Vagina (tissue), 2 donors: ENCODE measurements around the gene ADAM33. TPM values are rescaled to one million over a fixed set of nuclear protein-coding genes. Genes with fewer than 3 reads are reported as not detected.

Experiments
- DNase-seq, 2 donors: peaks; one replicate each; pipeline ENCODE4 v3.0.0-alpha.2; 2017; ENCODE audit errors: extremely low spot score in 2 of 2
- H3K27ac ChIP-seq: fragments of 200-600 bp; sonication (generic); one replicate; pipeline ENCODE4 v1.5.1; 2019
- H3K27me3 ChIP-seq: fragments of 200-600 bp; sonication (generic); one replicate; pipeline ENCODE4 v1.5.1; 2019
- H3K36me3 ChIP-seq, 2 donors: fragments of 200-600 bp; sonication (generic); one replicate each; pipeline ENCODE4 v1.5.1; 2017 to 2019
- H3K4me1 ChIP-seq: fragments of 200-600 bp; sonication (generic); one replicate; pipeline ENCODE4 v1.5.1; 2019
- H3K4me3 ChIP-seq, 2 donors: fragments of 200-600 bp; sonication (generic); 1 replicate in 1 of 2; 2 replicates in 1 of 2; pipeline ENCODE4 v1.5.1; 2016 to 2019
- H3K9me3 ChIP-seq: fragments of 200-600 bp; sonication (generic); one replicate; pipeline ENCODE4 v1.5.1; 2019
- CTCF ChIP-seq, 3 experiments: fragments of 450-650 bp in 2 of 3; fragments of 200-600 bp in 1 of 3; sonication (generic) in 1 of 3; IDR thresholded peaks; one replicate each; pipeline ENCODE4 v1.5.1; 2017 to 2019; ENCODE audit warnings: antibody characterized with exemption in 3 of 3, mild to moderate bottlenecking in 2 of 3, moderate library complexity in 2 of 3
- POLR2A ChIP-seq, 2 donors: fragments of 450-650 bp; IDR thresholded peaks; one replicate each; pipeline ENCODE4 v1.6.1; 2017; ENCODE audit warnings: antibody characterized with exemption in 2 of 2, mild to moderate bottlenecking in 2 of 2, moderate library complexity in 2 of 2
- POLR2AphosphoS5 ChIP-seq, 2 donors: sonication (generic); formaldehyde crosslinking; IDR thresholded peaks; one replicate each; pipeline ENCODE4 v1.9.0; 2017; ENCODE audit warnings: antibody characterized with exemption in 2 of 2, mild to moderate bottlenecking in 2 of 2, low read depth in 1 of 2; ENCODE audit not compliant: insufficient read depth in 1 of 2
- intact Hi-C: fragments of 100-400 bp; cut with DNase I; formaldehyde crosslinking; loops from one replicate; pipeline ENCODE4 v1.15.1; 2023
- total RNA-seq: library from RNA; depleted of rRNA; stranded (reverse); fragments of >200 nt; gene quantifications from one replicate; pipeline ENCODE4 v1.2.3, GENCODE V29; 2016

ADAM33 gene
- total RNA-seq, 1 donor from 2014 or later, result 119 TPM

GRCh38 chr20:3648951-3649350 lies 32.9 kb downstream of the ADAM33 start:
- Histone ChIP-seq H3K27me3 (no peaks in the 10 kb centered on the region), H3K36me3 (peaks cover 0 to 14% of the 10 kb centered on the region in 2 donors), H3K4me3 (no peak overlapping the region), H3K27ac (no peak overlapping the region), H3K4me1 (no peaks in the 10 kb centered on the region), H3K9me3 (no peaks in the 10 kb centered on the region)
- TF ChIP-seq CTCF (IDR thresholded peaks at IDR 0.05) (no peak), POLR2AphosphoS5 (IDR thresholded peaks at IDR 0.05; ENCODE audit: insufficient read depth in 1 of 2, low read depth in 1 of 2) (no peak), POLR2A (IDR thresholded peaks at IDR 0.05) (no peak)
- intact Hi-C loops, result no loop called here
- DNase-seq, result no peak

- peaks cover 0 to 16% of the 10 kb centered on the region in 2 donors for H3K36me3 ChIP-seq
Measured at GRCh38 chr20:3647473-3647872, 34.3 kb downstream of the ADAM33 start.

GRCh38 chr20:3646651-3647050 lies 35.2 kb downstream of the ADAM33 start:
- Histone ChIP-seq H3K27ac (no peak overlapping the region), H3K4me1 (no peaks in the 10 kb centered on the region), H3K4me3 (no peak overlapping the region), H3K27me3 (no peaks in the 10 kb centered on the region), H3K36me3 (peaks cover 0 to 16% of the 10 kb centered on the region in 2 donors), H3K9me3 (no peaks in the 10 kb centered on the region)
- peak in 1 of 2 donors; percentile 67 for DNase-seq
- intact Hi-C loops, result no loop called here
- TF ChIP-seq CTCF (IDR thresholded peaks at IDR 0.05) (no peak), POLR2A (IDR thresholded peaks at IDR 0.05) (no peak), POLR2AphosphoS5 (IDR thresholded peaks at IDR 0.05; ENCODE audit: insufficient read depth in 1 of 2, low read depth in 1 of 2) (no peak)

More at GRCh38 chr20:3647473-3647872, 34.3 kb downstream of the ADAM33 start:
- H3K9me3 ChIP-seq, result no peaks in the 10 kb centered on the region
- intact Hi-C loops, result no loop called here
- H3K4me1 ChIP-seq, result no peaks in the 10 kb centered on the region
- no peaks in the 10 kb centered on the region for H3K27me3 ChIP-seq
- no peak for TF ChIP-seq POLR2AphosphoS5 (IDR thresholded peaks at IDR 0.05; ENCODE audit: insufficient read depth in 1 of 2, low read depth in 1 of 2)
- TF ChIP-seq POLR2A (IDR thresholded peaks at IDR 0.05), result no peak
- TF ChIP-seq CTCF (IDR thresholded peaks at IDR 0.05), result no peak
- DNase-seq, result no peak
- H3K27ac ChIP-seq, result no peak overlapping the region
- H3K4me3 ChIP-seq, result no peak overlapping the region

GRCh38 chr20:3646067-3646440 lies 35.8 kb downstream of the ADAM33 start:
- Histone ChIP-seq H3K36me3 (peaks cover 0 to 16% of the 10 kb centered on the region in 2 donors), H3K4me1 (no peaks in the 10 kb centered on the region), H3K27ac (no peak overlapping the region), H3K27me3 (no peaks in the 10 kb centered on the region), H3K9me3 (no peaks in the 10 kb centered on the region), H3K4me3 (no peak overlapping the region)
- TF ChIP-seq POLR2AphosphoS5 (IDR thresholded peaks at IDR 0.05; ENCODE audit: insufficient read depth in 1 of 2, low read depth in 1 of 2) (no peak), POLR2A (IDR thresholded peaks at IDR 0.05) (no peak), CTCF (IDR thresholded peaks at IDR 0.05) (no peak)
- DNase-seq, result no peak
- intact Hi-C loops, result no loop called here

GRCh38 chr20:3645309-3646066 lies 36.3 kb downstream of the ADAM33 start:
- no peak overlapping the region for H3K4me3 ChIP-seq
- H3K36me3 ChIP-seq, result peaks cover 0 to 16% of the 10 kb centered on the region in 2 donors
- no peak for TF ChIP-seq POLR2AphosphoS5 (IDR thresholded peaks at IDR 0.05; ENCODE audit: insufficient read depth in 1 of 2, low read depth in 1 of 2)
- TF ChIP-seq POLR2A (IDR thresholded peaks at IDR 0.05), result no peak
- no peak for TF ChIP-seq CTCF (IDR thresholded peaks at IDR 0.05)
- H3K9me3 ChIP-seq, result no peaks in the 10 kb centered on the region
- no peak for DNase-seq
- intact Hi-C loops, result no loop called here
- H3K27me3 ChIP-seq, result no peaks in the 10 kb centered on the region
- H3K27ac ChIP-seq, result no peak overlapping the region
- H3K4me1 ChIP-seq, result no peaks in the 10 kb centered on the region
